Activated CD4-positive, alpha-beta T cell treated with anti-CD3 and anti-CD28 coated beads for 36 hours (primary cell): ENCODE results near the gene NPNT. TPM values are rescaled to one million over a fixed set of nuclear protein-coding genes. Genes with fewer than 3 reads are reported as not detected.

Experiments used
- ATAC-seq: fragments of 200-7000 bp; cut with Tn5 transposase; one replicate; pipeline ENCODE4 v1.10.0; 2021; ENCODE audit warnings: mild to moderate bottlenecking, moderate library complexity
- CTCF ChIA-PET: fragments of 350-600 bp; sonication (Branson Sonifier 250); formaldehyde crosslinking; loops from one replicate; lab custom pipeline; 2021; ENCODE audit warnings: antibody characterized with exemption; lab: Charles Lee
- POLR2A ChIA-PET: fragments of 350-600 bp; sonication (Branson Sonifier 250); formaldehyde crosslinking; loops from one replicate; lab custom pipeline; 2021; ENCODE audit warnings: antibody characterized with exemption, inconsistent platforms; lab: Charles Lee
- DNase-seq: peaks from one replicate; pipeline ENCODE4 v3.0.0-alpha.2; 2020
- H3K27ac Mint-ChIP-seq: one replicate; pipeline ENCODE4 v1.8.0; 2021; ENCODE audit warnings: mixed read lengths
- H3K27me3 Mint-ChIP-seq: one replicate; pipeline ENCODE4 v1.8.0; 2021; ENCODE audit warnings: mixed read lengths
- H3K36me3 Mint-ChIP-seq: one replicate; pipeline ENCODE4 v1.8.0; 2021; ENCODE audit warnings: low read depth, mixed read lengths
- H3K4me1 Mint-ChIP-seq: one replicate; pipeline ENCODE4 v1.8.0; 2021; ENCODE audit warnings: mixed read lengths
- H3K4me3 Mint-ChIP-seq: one replicate; pipeline ENCODE4 v1.8.0; 2021; ENCODE audit warnings: mild to moderate bottlenecking, moderate library complexity, mixed read lengths
- H3K9me3 Mint-ChIP-seq: one replicate; pipeline ENCODE4 v1.8.0; 2021; ENCODE audit warnings: low read depth, mixed read lengths
- intact Hi-C, 2 experiments: fragments of 100-400 bp; cut with DNase I in 1 of 2; cut with micrococcal nuclease in 1 of 2; formaldehyde crosslinking; loops; one replicate each; pipeline versions ENCODE4 v1.14.2 to v1.15.1; 2022 to 2024; cut with DNase I, micrococcal nuclease
- total RNA-seq, 2 experiments: library from RNA; stranded (reverse); gene quantifications; one replicate each; pipeline ENCODE4 v1.2.3, GENCODE V29; 2021

Gene NPNT
- total RNA-seq, 2 experiments from 2014 or later = not detected

DNA sequence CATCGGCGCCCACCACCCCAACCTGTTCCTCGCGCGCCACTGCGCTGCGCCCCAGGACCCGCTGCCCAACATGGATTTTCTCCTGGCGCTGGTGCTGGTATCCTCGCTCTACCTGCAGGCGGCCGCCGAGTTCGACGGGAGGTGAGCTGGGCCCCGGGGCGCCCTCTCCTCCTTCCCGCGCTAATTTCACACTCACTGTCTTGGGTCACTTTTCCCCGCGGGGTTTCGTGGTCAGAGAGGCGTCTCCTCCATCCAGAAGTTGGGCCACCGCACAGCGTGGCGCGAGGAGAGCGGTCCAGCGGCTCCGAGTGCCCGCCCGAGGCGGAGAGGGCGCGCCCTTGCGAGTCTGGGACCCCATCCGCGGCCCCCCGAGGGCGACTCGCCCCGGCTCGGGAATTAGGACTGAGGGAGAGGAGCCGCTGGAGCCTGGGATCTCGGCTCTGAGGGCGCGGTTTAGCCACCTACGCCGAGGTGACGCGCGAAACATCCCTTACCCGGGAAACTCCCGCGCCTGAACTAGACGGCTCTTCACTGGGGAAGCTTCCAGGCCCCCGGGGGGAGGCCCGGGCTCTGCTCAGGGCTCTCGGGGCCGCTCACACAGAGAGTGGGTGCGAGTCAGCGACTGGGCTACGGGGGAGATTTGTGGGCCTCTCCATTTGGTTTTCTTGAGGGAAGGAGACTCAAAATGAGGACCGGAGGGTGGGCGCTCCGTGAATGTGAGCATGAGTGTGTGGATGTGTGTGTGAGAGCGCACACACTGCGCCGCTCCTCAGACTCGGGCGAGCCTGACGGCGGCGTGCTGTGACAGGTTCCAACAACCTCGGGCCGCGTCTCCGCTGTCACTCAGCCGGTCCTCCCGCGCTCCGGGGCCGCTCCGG, 551 bp downstream of the NPNT start:
- Mint-ChIP-seq H3K9me3 (no peaks in the 10 kb centered on the region), H3K4me1 (peaks cover 8% of the 10 kb centered on the region), H3K27ac (no peak overlapping the region), H3K4me3 (peak overlapping the region; percentile 57), H3K36me3 (no peaks in the 10 kb centered on the region), H3K27me3 (peaks cover 68% of the 10 kb centered on the region)
- ChIA-PET POLR2A (no interaction called here), CTCF (interaction anchor here (0.5 kb wide), 1 partner anchor 25 kb away, joined by 3 read pairs; no protein-coding TSS in a partner anchor)
- DNase-seq = peak; percentile 57
- ATAC-seq = peak; percentile 75
- intact Hi-C loops = no loop called here

DNA sequence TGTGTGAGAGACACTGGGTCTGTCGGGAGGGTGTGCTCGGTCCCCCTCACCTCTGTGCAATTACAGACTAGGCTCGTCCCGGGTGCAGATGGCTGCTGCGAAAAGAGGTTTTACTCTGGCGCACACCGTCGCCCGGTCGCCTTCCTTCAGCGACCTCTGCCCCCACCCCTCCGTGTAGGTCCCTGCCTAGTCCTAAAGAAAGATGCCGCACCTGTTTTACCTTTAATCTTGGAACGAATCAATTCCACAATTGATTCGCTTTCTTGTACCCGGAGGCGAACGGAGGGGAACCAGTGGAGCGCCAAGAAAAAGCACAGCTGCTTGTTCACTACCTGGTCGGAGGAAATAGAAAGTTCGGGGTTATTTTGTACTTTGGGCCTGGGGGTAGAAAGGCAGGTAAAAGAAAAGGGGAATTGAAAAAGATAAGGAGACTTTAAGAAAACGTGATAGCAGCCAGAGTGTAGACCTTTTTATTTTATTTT, 1.2 kb downstream of the NPNT start:
- ATAC-seq = no peak
- CTCF ChIA-PET = interaction anchor here (0.5 kb wide), 1 partner anchor 25 kb away, joined by 3 read pairs; no protein-coding TSS in a partner anchor
- Mint-ChIP-seq H3K4me1 (peaks cover 8% of the 10 kb centered on the region), H3K27me3 (peaks cover 66% of the 10 kb centered on the region), H3K27ac (no peak overlapping the region), H3K9me3 (no peaks in the 10 kb centered on the region), H3K4me3 (peak overlapping the region; percentile 57), H3K36me3 (no peaks in the 10 kb centered on the region)
- no peak for DNase-seq
- POLR2A ChIA-PET = no interaction called here
- intact Hi-C loops = no loop called here

DNA sequence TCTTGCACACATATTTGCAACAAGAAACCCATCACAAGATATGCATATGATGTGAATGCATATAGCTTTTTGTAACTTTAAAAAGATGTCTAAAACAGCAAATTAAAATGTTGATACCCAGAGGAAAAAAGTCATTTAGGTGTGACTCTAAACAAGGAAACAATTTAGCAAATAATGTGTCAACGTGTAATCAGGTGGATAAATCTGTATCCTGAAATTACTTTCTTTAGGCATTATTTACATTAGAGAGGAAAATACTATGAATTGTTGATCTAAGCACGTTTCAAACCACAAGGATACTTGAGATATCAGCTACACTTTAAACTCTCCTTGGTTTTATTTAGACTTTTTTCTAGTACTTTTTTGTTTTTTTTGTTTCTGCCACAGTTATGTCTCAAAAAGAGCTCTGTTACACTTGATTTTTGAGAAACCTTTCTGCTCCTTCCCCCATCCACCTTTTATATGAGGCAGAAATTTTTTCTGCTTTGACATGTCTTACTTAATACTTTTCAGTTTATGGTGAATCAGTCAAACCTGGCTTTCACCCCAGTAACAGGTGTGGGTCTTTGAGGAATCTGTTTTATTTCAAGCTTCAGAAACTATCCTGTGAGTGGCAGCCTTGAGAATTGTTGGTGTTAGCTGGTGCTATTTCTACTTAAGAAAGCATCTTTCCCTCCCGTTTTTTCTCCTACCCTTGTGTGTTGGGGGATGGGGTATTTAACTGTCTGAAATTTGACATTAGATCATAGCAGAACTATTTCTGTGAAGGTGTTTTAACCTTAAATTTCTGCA, 1.9 kb downstream of the NPNT start:
- H3K27me3 Mint-ChIP-seq = peaks cover 66% of the 10 kb centered on the region
- DNase-seq (no peak), ATAC-seq (no peak)
- H3K27ac Mint-ChIP-seq = no peak overlapping the region
- intact Hi-C loops = no loop called here
- ChIA-PET POLR2A (no interaction called here), CTCF (no interaction called here)
- H3K4me1 Mint-ChIP-seq = peaks cover 8% of the 10 kb centered on the region
- H3K36me3 Mint-ChIP-seq = no peaks in the 10 kb centered on the region
- H3K9me3 Mint-ChIP-seq = no peaks in the 10 kb centered on the region
- H3K4me3 Mint-ChIP-seq = no peak overlapping the region

DNA sequence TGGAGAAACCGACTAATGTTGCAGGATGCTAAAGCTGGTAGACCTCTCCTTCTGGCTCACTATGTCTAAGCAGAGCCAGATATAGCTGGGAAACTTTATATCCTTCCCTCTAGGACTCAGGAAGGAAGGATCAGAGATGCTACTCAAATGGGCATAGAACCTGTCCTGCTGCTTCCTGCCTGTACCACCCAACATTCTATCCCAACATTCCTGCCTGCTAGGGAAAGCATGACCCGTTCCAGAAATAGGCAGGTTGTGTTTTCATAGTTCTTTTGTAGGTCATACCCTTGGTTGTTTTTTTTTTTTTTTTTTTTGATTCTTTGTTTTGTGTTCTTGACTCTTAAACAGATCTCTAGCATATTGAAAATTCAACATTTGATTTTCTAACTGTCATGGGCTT, 5.3 kb downstream of the NPNT start:
- Mint-ChIP-seq H3K4me3 (no peak overlapping the region), H3K27me3 (peaks cover 46% of the 10 kb centered on the region), H3K4me1 (peaks cover 8% of the 10 kb centered on the region), H3K36me3 (no peaks in the 10 kb centered on the region), H3K9me3 (no peaks in the 10 kb centered on the region), H3K27ac (no peak overlapping the region)
- ChIA-PET CTCF (no interaction called here), POLR2A (no interaction called here)
- no peak for DNase-seq
- intact Hi-C loops = no loop called here
- no peak for ATAC-seq

DNA sequence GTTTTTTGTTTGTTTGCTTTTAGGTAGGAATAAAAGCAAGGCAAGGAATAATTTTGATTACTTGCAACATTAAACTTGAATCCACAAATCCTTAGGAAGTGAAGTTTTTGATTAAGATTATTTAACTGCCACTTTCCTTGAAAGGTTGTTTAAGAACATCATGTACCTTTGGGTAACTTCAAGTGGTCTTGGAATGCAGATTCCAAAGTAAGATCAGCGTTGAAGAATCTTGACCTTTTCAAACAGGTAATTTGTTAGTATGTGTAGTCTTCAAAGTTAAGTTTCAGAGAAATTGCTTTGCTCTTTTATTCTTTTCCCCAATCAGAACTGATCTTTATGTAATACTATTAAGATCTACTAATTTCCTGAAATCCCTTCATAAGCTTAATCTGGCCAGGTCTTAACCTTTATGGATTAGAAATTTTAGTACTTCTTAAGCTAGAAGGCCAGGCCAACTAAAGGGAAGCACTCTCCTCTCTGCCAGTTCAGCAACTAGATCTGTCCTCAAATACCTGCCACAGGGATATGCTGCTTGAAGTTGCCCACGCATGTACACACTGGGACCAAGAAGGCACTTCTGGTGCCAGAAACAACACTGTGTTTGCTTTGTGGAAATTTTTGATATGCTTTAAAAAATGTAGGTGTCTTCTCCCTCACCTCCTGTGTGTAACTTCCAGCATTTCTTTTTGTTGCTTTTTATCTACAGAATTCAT, 7.4 kb downstream of the NPNT start:
- no peaks in the 10 kb centered on the region for H3K4me1 Mint-ChIP-seq
- intact Hi-C loops = no loop called here
- H3K4me3 Mint-ChIP-seq = no peak overlapping the region
- H3K27ac Mint-ChIP-seq = no peak overlapping the region
- no peaks in the 10 kb centered on the region for H3K36me3 Mint-ChIP-seq
- no peak for DNase-seq
- no peak for ATAC-seq
- ChIA-PET POLR2A (no interaction called here), CTCF (interaction anchor here (0.6 kb wide), 1 partner anchor 1038 kb away, joined by 4 read pairs; no protein-coding TSS in a partner anchor)
- H3K9me3 Mint-ChIP-seq = no peaks in the 10 kb centered on the region
- peaks cover 33% of the 10 kb centered on the region for H3K27me3 Mint-ChIP-seq

DNA sequence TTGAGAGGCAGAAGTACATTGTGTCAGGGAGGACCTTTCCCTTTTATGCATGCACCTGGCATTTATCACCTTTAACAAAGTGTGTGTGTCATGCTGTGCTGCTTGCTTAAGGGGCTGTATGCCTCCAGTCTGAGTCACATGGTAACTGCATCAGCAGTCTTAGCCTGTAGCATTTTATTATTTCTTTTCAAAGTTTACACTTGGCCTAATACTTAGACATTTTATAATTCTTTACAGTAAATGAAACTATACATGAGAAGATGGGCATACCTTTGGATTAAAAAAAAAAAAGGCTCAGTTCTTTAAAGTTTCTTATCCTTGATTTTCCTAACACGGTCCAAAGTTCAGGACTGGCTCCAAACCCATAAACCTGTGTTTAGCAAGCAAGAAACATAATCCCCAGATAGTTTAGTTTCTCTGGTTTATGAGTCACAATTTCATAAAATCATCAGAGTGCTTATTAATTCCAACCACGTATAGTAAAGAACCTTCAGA, 14.6 kb downstream of the NPNT start:
- no peaks in the 10 kb centered on the region for H3K36me3 Mint-ChIP-seq
- POLR2A ChIA-PET = no interaction called here
- no peaks in the 10 kb centered on the region for H3K9me3 Mint-ChIP-seq
- DNase-seq = no peak
- peaks cover 5% of the 10 kb centered on the region for H3K27me3 Mint-ChIP-seq
- no peaks in the 10 kb centered on the region for H3K4me1 Mint-ChIP-seq
- no peak overlapping the region for H3K4me3 Mint-ChIP-seq
- no peak overlapping the region for H3K27ac Mint-ChIP-seq
- no peak for ATAC-seq
- CTCF ChIA-PET = no interaction called here
- intact Hi-C loops = no loop called here

DNA sequence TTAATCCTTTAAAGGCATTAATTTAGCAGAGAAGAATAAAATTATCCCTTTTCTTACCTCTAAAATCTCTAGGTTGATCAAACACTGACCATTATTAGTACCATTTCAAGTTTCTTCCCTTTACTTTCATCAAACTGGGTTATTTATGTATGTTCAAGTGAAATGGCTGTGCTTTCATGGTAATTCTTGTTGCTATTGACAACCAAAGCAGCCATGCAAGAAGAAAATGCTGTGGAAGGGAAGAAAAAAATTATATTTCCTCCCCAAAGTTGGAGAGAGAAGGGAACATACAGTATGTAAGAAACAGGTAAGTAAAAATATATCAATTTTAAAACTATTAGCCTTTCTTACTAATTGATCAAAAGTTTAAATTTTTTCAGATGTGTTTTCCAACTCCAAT, 16.2 kb downstream of the NPNT start:
- Mint-ChIP-seq H3K4me3 (no peak overlapping the region), H3K9me3 (no peaks in the 10 kb centered on the region), H3K36me3 (no peaks in the 10 kb centered on the region), H3K27ac (no peak overlapping the region), H3K4me1 (no peaks in the 10 kb centered on the region), H3K27me3 (peaks cover 3% of the 10 kb centered on the region)
- intact Hi-C loops = no loop called here
- ChIA-PET POLR2A (no interaction called here), CTCF (no interaction called here)
- no peak for DNase-seq
- ATAC-seq = no peak

DNA sequence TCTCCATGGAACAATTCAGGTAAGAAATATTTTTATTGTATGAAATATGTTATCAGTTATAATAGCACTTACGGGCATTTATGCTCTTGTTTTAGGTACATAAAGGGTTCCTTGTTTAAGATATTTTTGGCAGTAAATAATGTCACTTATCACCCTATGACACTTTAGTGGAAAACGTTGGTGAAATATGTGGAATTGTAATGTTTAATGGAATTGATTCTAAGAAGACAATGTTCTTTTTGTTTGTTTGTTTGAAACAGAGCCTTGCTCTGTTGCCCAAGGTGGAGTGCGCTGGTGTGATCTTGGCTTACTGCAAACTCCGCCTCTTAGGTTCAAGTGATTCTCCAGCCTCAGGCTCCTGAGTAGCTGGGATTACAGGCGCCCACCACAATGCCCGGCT, 17.4 kb downstream of the NPNT start:
- Mint-ChIP-seq H3K9me3 (no peaks in the 10 kb centered on the region), H3K27ac (no peak overlapping the region), H3K27me3 (peaks cover 6% of the 10 kb centered on the region), H3K4me3 (no peak overlapping the region), H3K36me3 (no peaks in the 10 kb centered on the region), H3K4me1 (no peaks in the 10 kb centered on the region)
- CTCF ChIA-PET = no interaction called here
- no peak for DNase-seq
- intact Hi-C loops = no loop called here
- no peak for ATAC-seq
- POLR2A ChIA-PET = no interaction called here

DNA sequence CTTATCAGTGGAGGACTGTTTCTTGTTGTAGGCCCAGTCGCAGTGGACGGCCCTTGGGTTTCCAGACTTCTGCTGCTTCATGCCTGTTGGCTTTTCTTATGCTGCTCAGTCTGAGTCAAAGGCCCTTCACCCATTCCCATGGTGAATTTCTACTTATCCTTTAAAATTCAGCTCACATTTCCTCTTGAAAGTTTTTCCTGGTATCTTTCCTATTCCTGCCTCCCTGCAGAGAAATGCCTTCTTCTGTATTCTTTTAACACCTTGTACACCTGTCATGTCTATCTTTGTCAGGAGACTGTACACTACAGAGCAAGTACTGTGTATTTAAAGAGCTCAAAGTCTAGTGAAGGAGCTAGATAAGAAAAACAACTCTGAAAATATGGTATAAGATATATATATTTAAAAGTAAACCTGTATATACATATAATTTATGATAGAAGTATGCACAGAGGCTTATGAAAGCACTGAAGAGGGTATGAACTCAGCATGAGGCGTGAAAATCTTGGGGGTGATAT, 22.0 kb downstream of the NPNT start:
- CTCF ChIA-PET = no interaction called here
- no peak overlapping the region for H3K27ac Mint-ChIP-seq
- ATAC-seq (no peak), DNase-seq (no peak)
- intact Hi-C loops = no loop called here
- H3K27me3 Mint-ChIP-seq = peaks cover 8% of the 10 kb centered on the region
- H3K9me3 Mint-ChIP-seq = no peaks in the 10 kb centered on the region
- no peak overlapping the region for H3K4me3 Mint-ChIP-seq
- POLR2A ChIA-PET = no interaction called here
- H3K36me3 Mint-ChIP-seq = no peaks in the 10 kb centered on the region
- no peaks in the 10 kb centered on the region for H3K4me1 Mint-ChIP-seq

DNA sequence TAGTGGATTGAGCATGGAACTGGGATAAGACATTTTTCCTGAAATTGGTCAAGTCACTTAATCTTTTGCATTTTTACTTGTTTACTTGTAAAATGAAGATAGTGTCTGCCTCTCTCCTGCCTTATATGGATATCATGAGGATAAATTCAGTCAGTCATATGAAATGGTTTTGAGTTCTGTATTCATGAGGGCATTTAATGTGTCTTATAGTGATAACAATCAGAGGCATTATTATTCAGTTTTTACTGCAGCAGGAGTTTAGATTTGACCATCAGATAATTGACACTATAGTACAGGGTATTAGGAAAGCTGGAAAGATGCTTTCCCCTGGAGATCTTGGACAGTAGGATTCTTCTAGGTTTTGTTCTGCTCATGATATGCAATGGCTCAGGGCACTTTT, 26.0 kb downstream of the NPNT start:
- Mint-ChIP-seq H3K9me3 (no peaks in the 10 kb centered on the region), H3K36me3 (no peaks in the 10 kb centered on the region), H3K4me1 (no peaks in the 10 kb centered on the region), H3K27me3 (peaks cover 10% of the 10 kb centered on the region), H3K4me3 (no peak overlapping the region), H3K27ac (no peak overlapping the region)
- DNase-seq (no peak), ATAC-seq (no peak)
- intact Hi-C loops = no loop called here
- POLR2A ChIA-PET = no interaction called here
- CTCF ChIA-PET = no interaction called here
